ENCODE results near the gene SH3PXD2B.

The SH3PXD2B gene

DNA sequence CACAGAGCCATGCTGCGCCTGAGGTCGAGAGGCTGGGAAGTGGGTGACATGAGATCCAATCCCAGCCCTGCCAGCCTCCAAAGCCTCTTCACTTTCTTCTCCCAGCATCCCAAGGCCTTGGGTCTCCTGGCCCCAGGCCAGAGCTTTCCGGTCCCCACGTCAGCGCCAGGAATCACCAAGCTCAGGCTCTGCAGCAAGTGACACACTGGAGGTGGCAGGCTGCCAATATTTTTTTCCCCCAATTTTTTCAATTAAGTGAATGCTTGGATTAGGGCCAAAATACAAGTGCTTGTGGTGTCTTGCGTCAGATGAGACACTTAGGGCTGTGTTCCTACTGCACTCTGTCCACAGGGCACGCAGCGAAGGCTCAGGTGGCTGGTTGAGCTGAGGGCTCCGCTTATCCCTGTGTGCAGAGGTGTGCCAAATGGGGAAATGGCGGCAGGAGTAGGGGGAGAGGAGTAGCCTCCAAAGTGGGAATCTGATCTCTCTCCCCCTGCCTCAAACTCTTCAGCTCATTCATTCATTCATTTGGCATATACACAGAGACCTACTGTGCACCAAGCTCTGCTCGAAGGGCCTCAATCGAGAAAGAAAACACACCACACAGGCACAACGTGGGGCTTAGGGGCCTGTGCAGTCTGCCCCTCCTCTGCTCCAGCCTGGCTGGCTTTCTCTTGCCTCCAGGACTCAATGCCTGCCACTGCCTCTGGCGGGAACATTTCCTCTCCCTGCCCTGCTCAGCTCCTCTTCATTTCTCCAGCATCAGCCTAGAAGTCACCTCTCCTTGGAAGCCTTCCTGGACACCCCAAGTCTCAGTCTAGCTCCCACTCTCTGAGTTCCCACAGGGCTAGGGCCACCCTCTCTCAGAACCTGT, 16.6 kb downstream of the SH3PXD2B start:
- Histone ChIP-seq H2BK120ac (ENCODE audit: insufficient read depth, low read length, poor library complexity) (no peak overlapping the region), H3K4me3 (ENCODE audit: low read depth, low read length) (no peak overlapping the region), H2AK5ac (ENCODE audit: low read length) (no peak overlapping the region), H4K12ac (ENCODE audit: low read depth, low read length) (no peak overlapping the region), H3K36me3 (ENCODE audit: control insufficient read depth in 1 of 2, insufficient read depth in 2 of 2, low read length in 2 of 2) (peaks cover 16 to 19% of the 10 kb centered on the region in 2 experiments), H3K27ac (ENCODE audit: low read depth, low read length) (no peak overlapping the region), H3K14ac (ENCODE audit: low read length) (no peak overlapping the region), H2AFZ (ENCODE audit: insufficient read depth, low read length, poor library complexity) (no peak overlapping the region), H4K8ac (ENCODE audit: low read depth, low read length) (no peak overlapping the region), H3K79me1 (ENCODE audit: low read length) (peaks cover 3% of the 10 kb centered on the region), H3K27me3 (ENCODE audit: insufficient read depth, low read length) (no peaks in the 10 kb centered on the region), H3K4me2 (ENCODE audit: low read length) (no peak overlapping the region), H3K23ac (ENCODE audit: low read length) (no peak overlapping the region), H3K9ac (ENCODE audit: low read length) (no peak overlapping the region), H2BK12ac (ENCODE audit: low read length) (no peak overlapping the region), H3K9me3 (ENCODE audit: insufficient read depth, low read depth, low read length) (peaks cover 2% of the 10 kb centered on the region), H4K91ac (ENCODE audit: low read depth, low read length) (no peak overlapping the region), H3K79me2 (ENCODE audit: control insufficient read depth, insufficient read depth, low read length, poor library complexity) (peaks cover 8% of the 10 kb centered on the region), H3K4me1 (ENCODE audit: control insufficient read depth in 1 of 2, insufficient read depth in 2 of 2, low read length in 2 of 2) (peaks cover 16 to 36% of the 10 kb centered on the region in 2 experiments), H2BK5ac (ENCODE audit: low read depth, low read length, poor library complexity) (no peak overlapping the region), H3K4ac (ENCODE audit: low read depth, low read length) (peak overlapping the region; percentile 24), H3K18ac (ENCODE audit: low read length) (no peak overlapping the region)
- DNase-seq, result peak in 1 of 2 donors; percentile 52
- WGBS (ENCODE audit: extremely low coverage, insufficient coverage, insufficient read length), result no CpG with 5 or more reads among the region's 14 CpGs

DNA sequence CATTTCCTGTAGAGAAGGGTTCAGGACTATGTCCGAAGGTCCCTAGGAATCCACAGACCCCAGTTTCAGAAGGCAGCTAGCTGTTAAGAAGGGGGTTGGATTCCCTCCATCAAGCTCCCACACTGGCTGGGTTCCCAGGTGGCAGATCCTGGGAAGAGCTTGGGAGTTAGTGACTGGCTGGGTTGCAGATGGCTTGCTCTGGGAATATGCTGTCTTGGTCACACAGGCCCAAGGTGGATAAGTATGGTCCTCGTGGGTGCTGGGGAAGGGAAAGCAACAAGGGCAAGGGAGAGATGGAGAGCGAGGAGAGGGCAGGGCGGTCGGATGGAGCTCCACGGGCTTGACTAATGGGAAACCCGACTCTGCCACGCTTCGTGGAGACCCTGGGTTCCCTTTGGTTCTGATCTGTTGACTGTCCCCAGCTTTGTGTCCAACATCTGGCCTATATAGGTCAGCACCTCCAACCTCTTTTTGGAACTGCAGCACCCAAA, 17.4 kb downstream of the SH3PXD2B start:
- Histone ChIP-seq H3K4me1 (ENCODE audit: control insufficient read depth in 1 of 2, insufficient read depth in 2 of 2, low read length in 2 of 2) (peaks cover 16 to 36% of the 10 kb centered on the region in 2 experiments), H4K8ac (ENCODE audit: low read depth, low read length) (no peak overlapping the region), H3K4me2 (ENCODE audit: low read length) (no peak overlapping the region), H3K18ac (ENCODE audit: low read length) (no peak overlapping the region), H3K9ac (ENCODE audit: low read length) (no peak overlapping the region), H3K23ac (ENCODE audit: low read length) (no peak overlapping the region), H2AFZ (ENCODE audit: insufficient read depth, low read length, poor library complexity) (no peak overlapping the region), H3K4ac (ENCODE audit: low read depth, low read length) (peak overlapping the region; percentile 24), H3K36me3 (ENCODE audit: control insufficient read depth in 1 of 2, insufficient read depth in 2 of 2, low read length in 2 of 2) (peaks cover 20 to 25% of the 10 kb centered on the region in 2 experiments), H4K91ac (ENCODE audit: low read depth, low read length) (no peak overlapping the region), H2BK120ac (ENCODE audit: insufficient read depth, low read length, poor library complexity) (no peak overlapping the region), H2AK5ac (ENCODE audit: low read length) (no peak overlapping the region), H3K27me3 (ENCODE audit: insufficient read depth, low read length) (no peaks in the 10 kb centered on the region), H3K27ac (ENCODE audit: low read depth, low read length) (no peak overlapping the region), H2BK5ac (ENCODE audit: low read depth, low read length, poor library complexity) (no peak overlapping the region), H3K14ac (ENCODE audit: low read length) (no peak overlapping the region), H2BK12ac (ENCODE audit: low read length) (no peak overlapping the region), H3K79me2 (ENCODE audit: control insufficient read depth, insufficient read depth, low read length, poor library complexity) (peaks cover 8% of the 10 kb centered on the region), H3K79me1 (ENCODE audit: low read length) (peaks cover 3% of the 10 kb centered on the region), H4K12ac (ENCODE audit: low read depth, low read length) (no peak overlapping the region), H3K4me3 (ENCODE audit: low read depth, low read length) (no peak overlapping the region), H3K9me3 (ENCODE audit: insufficient read depth, low read depth, low read length) (peaks cover 2% of the 10 kb centered on the region)
- no CpG with 5 or more reads among the region's 9 CpGs for WGBS (ENCODE audit: extremely low coverage, insufficient coverage, insufficient read length)
- DNase-seq, result no peak

DNA sequence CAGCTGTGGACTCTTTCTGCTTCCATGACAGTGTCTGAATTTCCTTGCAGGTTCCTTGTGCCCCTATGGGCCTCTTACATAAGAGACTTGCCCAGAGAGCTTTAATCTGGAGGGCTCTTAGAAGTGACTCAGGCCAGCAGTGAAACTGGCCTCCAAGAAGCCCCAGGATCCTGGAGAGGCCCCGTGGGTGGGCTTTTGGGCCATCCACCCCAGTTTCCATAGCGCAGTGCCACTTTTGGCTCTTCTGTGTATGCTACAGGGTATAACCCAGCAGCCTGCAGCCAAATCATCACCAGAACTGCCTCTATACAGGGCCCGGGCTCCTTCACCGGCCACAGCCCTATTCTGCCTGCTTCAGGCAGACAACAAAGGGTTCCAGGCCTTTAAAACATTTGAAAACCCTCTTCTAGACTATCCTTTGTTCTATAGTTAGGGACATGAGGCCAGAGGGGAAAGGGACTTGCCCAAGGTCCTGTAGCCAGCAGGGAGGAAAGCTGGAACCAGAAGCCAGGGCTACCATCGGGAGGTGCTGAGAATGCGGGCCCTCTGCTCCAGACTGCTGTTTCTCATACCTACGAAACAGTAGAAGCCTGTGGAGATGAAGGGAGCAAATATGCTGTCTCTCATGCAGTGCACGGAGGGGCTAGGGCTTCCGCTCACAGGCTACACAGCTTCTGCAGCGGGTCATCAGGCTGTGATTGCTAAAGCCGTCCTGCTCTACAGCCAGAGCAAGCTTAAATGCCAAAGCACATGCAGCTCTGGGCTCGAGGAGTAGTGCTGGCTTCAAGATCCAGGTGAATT, 18.0 kb downstream of the SH3PXD2B start:
- no CpG with 5 or more reads among the region's 12 CpGs for WGBS (ENCODE audit: extremely low coverage, insufficient coverage, insufficient read length)

GRCh38 chr5:172435362-172436077, 18.8 kb downstream of the SH3PXD2B start:
- no peak overlapping the region for H3K4me3 ChIP-seq (ENCODE audit: low read depth, low read length)
- peaks cover 2% of the 10 kb centered on the region for H3K9me3 ChIP-seq (ENCODE audit: insufficient read depth, low read depth, low read length)
- peaks cover 25 to 27% of the 10 kb centered on the region in 2 experiments for H3K36me3 ChIP-seq (ENCODE audit: control insufficient read depth in 1 of 2, insufficient read depth in 2 of 2, low read length in 2 of 2)
- H3K4me2 ChIP-seq (ENCODE audit: low read length), result no peak overlapping the region
- H3K79me2 ChIP-seq (ENCODE audit: control insufficient read depth, insufficient read depth, low read length, poor library complexity), result peaks cover 7% of the 10 kb centered on the region
- no peaks in the 10 kb centered on the region for H3K27me3 ChIP-seq (ENCODE audit: insufficient read depth, low read length)
- peak overlapping the region; percentile 11 for H4K91ac ChIP-seq (ENCODE audit: low read depth, low read length)
- peak; percentile 92 to 95 for DNase-seq
- H2AK5ac ChIP-seq (ENCODE audit: low read length), result no peak overlapping the region
- peak overlapping the region; percentile 10 for H3K14ac ChIP-seq (ENCODE audit: low read length)
- WGBS (ENCODE audit: extremely low coverage, insufficient coverage, insufficient read length), result no CpG with 5 or more reads among the region's 8 CpGs
- peaks cover 3% of the 10 kb centered on the region for H3K79me1 ChIP-seq (ENCODE audit: low read length)
- H2BK5ac ChIP-seq (ENCODE audit: low read depth, low read length, poor library complexity), result peak overlapping the region; percentile 28
- H3K4me1 ChIP-seq (ENCODE audit: control insufficient read depth in 1 of 2, insufficient read depth in 2 of 2, low read length in 2 of 2), result peaks cover 16 to 36% of the 10 kb centered on the region in 2 experiments
- H2AFZ ChIP-seq (ENCODE audit: insufficient read depth, low read length, poor library complexity), result no peak overlapping the region
- peak overlapping the region; percentile 38 for H2BK12ac ChIP-seq (ENCODE audit: low read length)
- no peak overlapping the region for H4K12ac ChIP-seq (ENCODE audit: low read depth, low read length)
- no peak overlapping the region for H3K9ac ChIP-seq (ENCODE audit: low read length)
- peak overlapping the region; percentile 56 for H4K8ac ChIP-seq (ENCODE audit: low read depth, low read length)
- peak overlapping the region; percentile 17 for H3K4ac ChIP-seq (ENCODE audit: low read depth, low read length)
- no peak overlapping the region for H3K23ac ChIP-seq (ENCODE audit: low read length)
- H3K18ac ChIP-seq (ENCODE audit: low read length), result peak overlapping the region; percentile 42
- no peak overlapping the region for H2BK120ac ChIP-seq (ENCODE audit: insufficient read depth, low read length, poor library complexity)
- H3K27ac ChIP-seq (ENCODE audit: low read depth, low read length), result peak overlapping the region; percentile 48

More for the DNA sequence above, 18.0 kb downstream of the SH3PXD2B start:
- H3K27ac ChIP-seq (ENCODE audit: low read depth, low read length), result peak overlapping the region; percentile 48
- H3K4me3 ChIP-seq (ENCODE audit: low read depth, low read length), result no peak overlapping the region
- H3K27me3 ChIP-seq (ENCODE audit: insufficient read depth, low read length), result no peaks in the 10 kb centered on the region
- H3K4me2 ChIP-seq (ENCODE audit: low read length), result no peak overlapping the region
- peaks cover 8% of the 10 kb centered on the region for H3K79me2 ChIP-seq (ENCODE audit: control insufficient read depth, insufficient read depth, low read length, poor library complexity)
- H3K14ac ChIP-seq (ENCODE audit: low read length), result no peak overlapping the region
- H2AK5ac ChIP-seq (ENCODE audit: low read length), result no peak overlapping the region
- H4K8ac ChIP-seq (ENCODE audit: low read depth, low read length), result peak overlapping the region; percentile 56
- H3K4ac ChIP-seq (ENCODE audit: low read depth, low read length), result peak overlapping the region; percentile 17
- H3K4me1 ChIP-seq (ENCODE audit: control insufficient read depth in 1 of 2, insufficient read depth in 2 of 2, low read length in 2 of 2), result peaks cover 16 to 36% of the 10 kb centered on the region in 2 experiments
- DNase-seq, result peak; percentile 90 to 95
- H2AFZ ChIP-seq (ENCODE audit: insufficient read depth, low read length, poor library complexity), result no peak overlapping the region
- no peak overlapping the region for H2BK5ac ChIP-seq (ENCODE audit: low read depth, low read length, poor library complexity)
- no peak overlapping the region for H4K12ac ChIP-seq (ENCODE audit: low read depth, low read length)
- H4K91ac ChIP-seq (ENCODE audit: low read depth, low read length), result peak overlapping the region; percentile 11
- H3K36me3 ChIP-seq (ENCODE audit: control insufficient read depth in 1 of 2, insufficient read depth in 2 of 2, low read length in 2 of 2), result peaks cover 23 to 25% of the 10 kb centered on the region in 2 experiments
- no peak overlapping the region for H2BK120ac ChIP-seq (ENCODE audit: insufficient read depth, low read length, poor library complexity)
- H3K18ac ChIP-seq (ENCODE audit: low read length), result peak overlapping the region; percentile 42
- no peak overlapping the region for H2BK12ac ChIP-seq (ENCODE audit: low read length)
- H3K9me3 ChIP-seq (ENCODE audit: insufficient read depth, low read depth, low read length), result peaks cover 2% of the 10 kb centered on the region
- no peak overlapping the region for H3K9ac ChIP-seq (ENCODE audit: low read length)
- no peak overlapping the region for H3K23ac ChIP-seq (ENCODE audit: low read length)
- H3K79me1 ChIP-seq (ENCODE audit: low read length), result peaks cover 3% of the 10 kb centered on the region
